ENCODE data around the gene TRPM3.
"Not testable (repeated sequence)": the region's sequence is repeated elsewhere in the genome, so short reads cannot be mapped to it uniquely, and the experiment has no call there.

Gene TRPM3

DNA sequence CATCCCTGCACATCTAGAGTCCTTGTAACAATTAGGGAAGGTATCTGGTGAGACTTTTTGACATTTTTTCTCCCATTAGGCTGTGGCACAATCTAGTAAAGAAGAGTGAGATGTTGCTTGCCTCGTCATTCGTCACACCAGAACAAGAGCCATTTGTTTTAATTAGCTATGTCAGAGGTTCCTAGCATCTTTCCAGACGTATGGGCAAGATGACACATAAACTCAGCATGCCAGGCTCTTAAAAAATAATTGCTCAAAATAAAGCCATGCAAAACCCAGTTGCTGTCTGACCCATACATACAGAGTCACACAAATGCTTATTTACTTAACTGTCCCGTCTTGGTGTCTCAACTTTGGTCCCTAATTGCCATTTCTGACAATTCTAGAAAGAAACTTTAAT lies 125.9 kb downstream of the TRPM3 start:
- DNase-seq (ENCODE audit: low spot score), result no peak

DNA sequence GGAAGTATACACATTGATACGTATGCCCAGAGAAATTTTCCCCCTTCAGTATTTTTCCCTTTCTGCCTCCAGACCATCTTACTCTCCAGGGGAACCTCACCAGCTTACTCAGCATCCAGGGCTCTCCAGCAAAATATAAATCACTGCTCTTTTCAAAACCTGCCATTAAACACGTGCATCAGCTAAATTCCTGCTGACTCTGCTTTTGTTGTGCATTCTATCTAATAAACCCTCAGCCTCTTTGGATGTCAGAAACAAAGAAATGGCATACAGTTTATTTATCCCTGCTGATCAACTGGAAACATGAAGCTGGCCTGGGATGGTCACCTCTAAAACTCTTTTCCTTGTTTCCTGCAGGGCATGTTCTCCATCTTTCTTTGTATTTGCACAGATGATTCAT lies 126.8 kb downstream of the TRPM3 start:
- DNase-seq (ENCODE audit: low spot score), result no peak

DNA sequence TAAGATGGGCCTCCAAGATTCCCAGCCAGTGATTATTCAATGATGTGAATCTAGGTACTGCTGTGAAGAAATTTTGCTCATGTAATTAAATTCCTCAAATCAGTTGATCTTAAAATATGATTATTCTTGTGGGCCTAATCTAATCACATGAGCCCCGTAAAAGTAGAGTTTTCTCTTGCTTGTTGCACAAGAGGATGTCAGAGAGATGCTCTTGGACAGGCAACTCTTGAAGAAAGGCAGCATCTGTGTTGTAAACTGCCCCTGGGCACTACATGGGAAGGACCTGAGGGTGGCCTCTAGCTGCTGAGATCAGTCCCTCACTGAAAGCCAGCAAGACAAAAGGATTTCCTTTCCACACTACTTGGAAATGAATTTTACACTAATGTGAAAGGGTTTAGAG lies 132.9 kb downstream of the TRPM3 start:
- DNase-seq (ENCODE audit: low spot score), result no peak

DNA sequence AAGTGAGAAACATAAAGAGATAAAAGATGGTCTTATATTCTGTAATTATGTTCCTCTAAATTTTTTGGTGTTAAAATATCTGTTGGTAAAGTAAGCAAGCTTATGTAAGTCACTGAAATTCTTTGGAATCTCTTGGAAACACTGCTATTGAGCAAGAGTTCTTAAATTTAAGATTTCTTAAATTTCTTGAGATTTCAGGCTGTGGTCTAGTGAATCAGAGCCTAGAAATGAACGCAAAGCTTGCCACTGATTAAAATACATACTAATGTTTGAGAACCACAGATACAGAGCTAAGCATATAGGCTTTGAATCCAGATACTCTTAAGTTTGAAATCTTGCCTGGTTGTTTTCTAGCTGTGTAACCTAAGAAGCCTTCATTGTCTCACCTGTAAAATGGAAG lies 133.4 kb downstream of the TRPM3 start:
- no peak for DNase-seq (ENCODE audit: low spot score)

DNA sequence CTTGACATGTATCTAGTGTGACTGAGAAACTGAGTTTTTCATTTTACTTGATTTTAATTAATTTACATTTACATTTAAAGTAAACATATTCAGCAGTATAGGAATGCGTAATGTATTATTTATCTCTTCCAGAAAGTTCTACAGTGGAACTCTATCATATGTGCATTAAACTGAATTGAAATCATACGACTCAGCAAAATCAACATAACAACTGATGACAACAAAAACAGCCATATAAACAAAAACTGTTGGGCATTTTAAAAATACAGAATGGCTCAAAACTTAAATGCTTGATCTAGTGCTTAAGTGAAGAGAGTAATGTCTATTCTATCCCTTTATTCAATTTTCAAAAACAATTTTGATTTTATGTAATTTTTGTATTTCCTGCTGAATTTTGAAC lies 134.4 kb downstream of the TRPM3 start:
- no peak for DNase-seq (ENCODE audit: low spot score)

DNA sequence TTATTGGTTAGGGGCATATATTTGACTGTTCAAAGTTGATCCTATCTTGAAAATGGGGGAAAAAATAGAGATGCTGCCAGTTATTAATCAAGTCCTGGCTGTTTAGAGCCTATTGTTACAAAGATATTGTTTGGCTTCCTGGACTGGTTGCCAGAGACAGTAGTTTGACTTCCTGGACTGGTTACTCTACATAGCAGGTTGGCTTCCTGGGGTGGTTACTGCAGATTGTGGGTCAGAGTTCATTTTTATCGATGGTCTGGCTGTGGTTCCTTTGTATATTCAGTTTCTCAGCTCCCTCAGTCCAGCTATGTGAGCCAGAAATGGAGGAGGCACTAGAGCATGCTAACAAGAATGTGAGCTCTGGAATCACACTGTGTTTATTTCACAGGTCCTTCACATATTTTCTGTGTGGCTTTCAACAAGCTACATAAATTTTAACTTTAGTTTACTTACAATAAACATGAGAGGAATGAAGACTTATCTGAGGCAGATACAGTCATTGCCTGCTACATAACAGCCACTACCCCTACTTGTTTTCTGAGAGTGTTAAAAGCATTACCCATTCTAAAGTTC lies 137.6 kb downstream of the TRPM3 start:
- no peak for DNase-seq (ENCODE audit: low spot score)

DNA sequence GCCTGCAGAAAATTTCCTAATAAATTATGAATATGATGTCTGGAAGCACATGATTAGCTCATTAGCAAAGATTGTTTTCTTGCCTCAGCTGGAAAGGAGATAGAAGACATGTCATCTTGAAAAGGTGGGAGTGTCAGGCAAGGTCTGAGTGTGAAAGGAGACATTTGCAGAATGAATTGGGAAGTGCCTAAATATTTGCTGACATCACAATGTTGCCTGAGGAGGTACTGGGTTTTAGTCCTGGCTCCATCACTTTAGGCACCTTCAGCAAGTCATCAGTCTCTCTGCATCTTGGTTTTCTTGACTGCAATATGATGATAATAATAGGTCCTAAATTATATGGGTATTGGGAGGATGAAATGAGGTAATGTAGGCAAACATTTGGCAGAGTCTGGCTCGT lies 140.1 kb downstream of the TRPM3 start:
- no peak for DNase-seq (ENCODE audit: low spot score)

DNA sequence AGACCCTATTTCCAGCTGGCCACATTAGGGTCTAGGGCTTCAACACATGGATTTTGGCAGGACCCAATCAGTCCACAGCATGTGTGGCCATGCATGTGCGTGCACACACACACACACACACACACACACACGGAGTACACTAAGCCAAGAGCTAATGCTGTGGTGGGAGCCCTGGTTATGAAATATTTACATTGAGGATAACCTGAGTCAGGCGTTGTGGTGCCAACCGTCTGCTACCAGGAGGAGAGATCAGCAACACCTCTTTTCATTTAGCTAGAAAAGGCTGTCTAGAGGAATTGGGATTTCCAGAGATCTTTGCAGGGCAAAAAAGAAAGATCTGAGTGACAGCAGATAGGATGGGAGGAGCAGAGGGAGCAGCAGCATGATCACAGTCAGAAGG lies 141.5 kb downstream of the TRPM3 start:
- no peak for DNase-seq (ENCODE audit: low spot score)

DNA sequence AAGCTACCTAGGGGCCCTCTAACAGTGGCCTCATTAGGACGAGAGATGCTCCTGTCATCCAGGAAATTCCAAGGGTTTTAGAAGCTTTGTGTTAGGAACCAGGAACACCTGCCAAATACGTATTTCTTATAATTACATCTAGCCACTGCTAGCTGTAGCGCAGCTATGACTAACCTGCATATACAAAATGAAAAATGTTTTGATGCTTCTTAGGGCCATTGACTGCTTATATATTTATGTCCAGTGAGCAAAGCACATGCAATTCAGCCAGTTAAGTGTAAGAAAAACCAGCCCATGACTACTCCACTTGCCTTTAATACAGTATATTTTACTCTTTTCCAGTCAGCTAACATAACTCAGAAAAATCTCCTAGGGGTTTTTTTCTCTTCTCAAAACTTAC lies 143.3 kb downstream of the TRPM3 start:
- DNase-seq (ENCODE audit: low spot score), result no peak

DNA sequence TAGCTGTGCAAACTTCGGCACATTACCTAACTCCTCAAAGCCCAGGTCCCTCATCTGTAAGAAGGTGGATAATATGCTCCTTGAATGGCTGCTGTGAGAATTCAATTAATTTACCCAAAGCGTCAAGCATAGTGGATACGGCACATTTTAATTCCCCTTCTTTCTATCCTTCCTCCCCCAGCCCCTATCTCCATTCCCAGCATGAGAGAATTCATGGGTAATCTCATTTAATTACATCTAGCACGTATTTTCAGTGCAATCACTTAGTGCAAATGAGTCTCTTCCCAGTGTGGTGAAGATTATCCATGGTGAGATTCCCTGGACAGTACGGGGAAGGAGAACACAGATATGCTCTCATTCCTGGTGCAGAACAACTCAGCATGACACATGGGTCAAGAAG lies 145.6 kb downstream of the TRPM3 start:
- no peak for DNase-seq (ENCODE audit: low spot score)

DNA sequence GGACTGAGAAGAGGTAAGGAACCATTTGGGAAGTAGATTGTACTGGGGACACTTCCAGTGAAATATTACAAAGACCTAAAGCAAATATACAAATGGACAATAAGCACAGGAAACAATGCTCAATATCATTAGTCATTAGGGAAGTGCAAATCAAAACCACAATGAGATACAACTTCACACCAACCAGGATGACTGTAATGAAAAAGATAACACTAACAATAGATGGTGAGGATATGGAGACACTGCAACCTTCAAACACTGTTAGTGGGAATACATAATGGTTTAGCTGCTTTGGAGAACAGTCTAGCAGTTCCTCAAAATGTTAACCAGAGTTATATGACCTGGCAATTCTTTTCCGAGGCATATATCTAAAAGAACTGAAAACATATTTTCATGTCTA lies 149.7 kb downstream of the TRPM3 start:
- no peak for DNase-seq (ENCODE audit: low spot score)

DNA sequence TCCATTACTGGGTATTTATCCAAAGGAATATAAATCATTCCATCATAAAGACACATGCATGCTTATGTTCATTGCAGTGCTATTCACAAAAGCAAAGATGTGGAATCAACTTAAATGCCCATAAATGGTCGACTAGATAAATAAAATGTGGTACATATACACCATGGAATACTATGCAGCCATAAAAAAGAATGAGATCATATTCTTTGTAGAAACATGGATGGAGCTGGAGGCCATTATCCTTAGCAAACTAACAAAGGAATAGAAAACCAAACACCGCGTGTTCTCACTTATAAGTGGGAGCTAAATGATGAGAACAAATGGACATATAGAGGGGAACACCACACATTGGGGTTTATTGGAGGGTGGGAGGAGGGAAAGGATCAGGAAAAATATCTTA lies 155.0 kb downstream of the TRPM3 start:
- not testable (repeated sequence) for DNase-seq (ENCODE audit: low spot score)

DNA sequence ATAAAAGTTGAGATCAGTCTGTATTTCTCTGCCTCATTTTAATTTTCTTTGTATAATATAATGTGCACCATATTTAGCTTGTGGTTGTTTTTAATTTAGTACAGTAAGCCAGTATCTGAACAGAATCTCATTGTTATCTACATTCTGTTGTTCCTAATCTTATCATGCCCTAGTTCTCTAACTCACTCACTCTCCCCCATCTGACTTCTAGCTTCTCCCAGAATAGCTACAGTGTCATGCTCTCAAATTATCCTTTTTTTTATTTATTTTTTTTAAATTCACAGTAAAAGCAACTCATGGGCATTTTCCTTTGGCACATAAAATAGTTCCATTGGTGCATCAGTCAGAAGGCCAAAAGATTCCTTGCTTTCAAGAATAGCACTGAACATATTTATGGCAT lies 156.6 kb downstream of the TRPM3 start:
- DNase-seq (ENCODE audit: low spot score), result no peak

DNA sequence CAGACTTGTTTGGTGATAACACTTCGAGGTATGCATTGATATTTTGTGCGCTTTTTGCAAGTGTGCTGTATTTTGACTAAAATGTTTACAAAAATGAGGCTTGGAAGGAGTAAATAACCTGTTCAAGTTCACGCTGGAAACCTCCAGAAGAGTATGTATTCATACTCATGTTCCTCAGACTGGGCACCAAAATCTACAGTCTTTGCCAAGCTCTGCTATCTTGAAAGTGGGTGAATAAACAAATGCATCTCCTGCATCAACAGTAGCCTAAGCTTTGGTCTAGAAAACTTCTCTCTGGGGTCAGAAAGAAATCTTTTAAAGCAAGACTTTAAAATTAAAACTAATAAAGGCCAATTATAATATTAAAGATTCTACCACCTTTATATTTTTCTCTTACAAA lies 157.9 kb downstream of the TRPM3 start:
- DNase-seq (ENCODE audit: low spot score), result no peak

DNA sequence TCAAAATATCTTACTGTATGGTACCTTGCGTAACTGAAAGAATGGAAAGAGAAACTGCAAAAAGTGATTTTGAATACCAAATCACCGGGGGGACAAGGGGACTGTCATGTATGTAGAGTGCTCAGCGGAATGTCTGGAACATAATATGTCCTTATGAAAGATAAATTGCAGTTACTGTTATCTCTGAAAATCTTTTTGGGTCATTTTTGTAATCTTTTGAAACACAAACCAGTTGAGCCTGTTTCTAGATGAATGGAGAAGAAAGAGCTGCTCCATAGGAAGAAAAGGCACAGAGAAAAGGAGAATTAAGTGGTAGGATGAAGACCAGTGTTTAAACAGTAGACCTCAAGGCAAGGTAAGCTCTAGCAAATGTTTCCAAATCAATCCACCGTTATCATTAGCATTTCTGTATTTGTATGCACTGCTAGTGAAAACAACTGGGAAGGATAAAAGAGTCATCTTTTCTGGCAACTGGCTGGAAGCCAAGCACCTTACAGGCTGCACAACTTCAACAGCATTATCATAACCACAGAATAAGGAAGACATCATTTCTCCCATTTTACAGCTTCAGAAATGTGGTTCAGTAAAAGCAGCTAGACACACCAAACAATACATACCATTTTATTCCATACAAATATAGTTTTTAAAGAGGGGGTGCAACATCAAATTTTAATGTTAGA lies 158.5 kb downstream of the TRPM3 start:
- no peak for DNase-seq (ENCODE audit: low spot score)

DNA sequence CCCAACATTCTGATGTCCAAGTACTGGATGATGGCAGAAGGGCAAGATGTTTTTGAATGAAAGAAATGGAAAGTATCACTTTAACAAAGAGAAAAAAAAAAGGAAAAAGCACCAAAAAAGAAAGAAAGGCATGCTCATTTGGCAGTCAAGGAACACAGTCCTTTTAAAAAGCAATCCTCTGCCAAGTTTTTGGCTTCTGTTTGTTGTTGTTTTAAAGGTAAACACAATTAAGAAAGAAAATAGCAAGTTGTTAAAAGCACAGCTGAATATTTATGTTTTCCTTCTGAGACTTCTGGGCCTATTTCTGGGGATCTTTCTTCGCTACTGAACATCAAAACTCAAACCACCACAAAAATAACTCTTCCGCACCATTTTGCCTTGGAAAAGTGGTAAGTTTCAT lies 162.1 kb downstream of the TRPM3 start:
- DNase-seq (ENCODE audit: low spot score), result no peak

DNA sequence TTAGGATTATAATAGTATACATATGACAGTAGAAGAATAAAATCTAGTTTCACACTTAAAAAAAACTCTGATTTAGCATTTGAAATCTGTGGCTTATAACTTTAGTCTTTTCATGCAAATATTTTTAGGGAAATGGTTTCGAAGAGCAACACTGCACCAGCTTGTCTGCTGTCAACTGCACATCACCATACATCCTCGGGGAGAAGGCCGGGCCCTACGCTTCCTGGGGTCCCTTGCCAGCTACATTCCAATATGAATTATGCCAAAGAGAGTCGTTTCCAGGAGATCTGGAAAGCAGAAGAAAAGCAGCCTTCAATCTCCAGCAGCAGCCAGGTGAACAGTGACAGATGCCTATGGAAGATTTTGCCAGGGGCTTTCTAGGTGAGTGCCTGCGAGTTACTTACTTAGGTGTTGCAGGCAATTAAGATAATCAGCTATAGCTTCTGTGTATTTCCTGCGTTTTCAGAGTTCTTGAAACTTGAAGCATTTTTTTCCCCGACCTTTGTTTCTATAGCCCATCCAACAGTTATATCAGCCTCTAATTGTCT lies 166.8 kb downstream of the TRPM3 start:
- no peak for DNase-seq (ENCODE audit: low spot score)

DNA sequence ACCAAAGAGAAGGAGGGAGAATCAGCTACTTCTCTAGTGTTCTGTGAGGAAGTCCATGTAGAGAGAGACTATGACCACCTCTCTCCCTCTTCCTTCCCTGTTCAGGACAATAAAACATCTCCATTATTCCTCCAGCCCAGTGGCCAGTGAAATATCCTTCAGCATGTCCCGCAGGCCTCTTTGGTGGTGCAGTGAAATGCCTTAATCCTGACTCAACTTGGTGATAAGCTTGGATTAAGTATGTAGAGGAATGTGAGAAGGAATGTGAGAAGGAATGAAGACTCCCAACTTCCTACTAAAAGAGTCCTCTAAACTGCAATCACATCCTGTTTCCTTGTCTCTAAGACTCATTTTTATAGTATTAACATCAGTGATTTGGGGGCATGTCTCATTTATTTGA lies 167.3 kb downstream of the TRPM3 start:
- DNase-seq (ENCODE audit: low spot score), result no peak

DNA sequence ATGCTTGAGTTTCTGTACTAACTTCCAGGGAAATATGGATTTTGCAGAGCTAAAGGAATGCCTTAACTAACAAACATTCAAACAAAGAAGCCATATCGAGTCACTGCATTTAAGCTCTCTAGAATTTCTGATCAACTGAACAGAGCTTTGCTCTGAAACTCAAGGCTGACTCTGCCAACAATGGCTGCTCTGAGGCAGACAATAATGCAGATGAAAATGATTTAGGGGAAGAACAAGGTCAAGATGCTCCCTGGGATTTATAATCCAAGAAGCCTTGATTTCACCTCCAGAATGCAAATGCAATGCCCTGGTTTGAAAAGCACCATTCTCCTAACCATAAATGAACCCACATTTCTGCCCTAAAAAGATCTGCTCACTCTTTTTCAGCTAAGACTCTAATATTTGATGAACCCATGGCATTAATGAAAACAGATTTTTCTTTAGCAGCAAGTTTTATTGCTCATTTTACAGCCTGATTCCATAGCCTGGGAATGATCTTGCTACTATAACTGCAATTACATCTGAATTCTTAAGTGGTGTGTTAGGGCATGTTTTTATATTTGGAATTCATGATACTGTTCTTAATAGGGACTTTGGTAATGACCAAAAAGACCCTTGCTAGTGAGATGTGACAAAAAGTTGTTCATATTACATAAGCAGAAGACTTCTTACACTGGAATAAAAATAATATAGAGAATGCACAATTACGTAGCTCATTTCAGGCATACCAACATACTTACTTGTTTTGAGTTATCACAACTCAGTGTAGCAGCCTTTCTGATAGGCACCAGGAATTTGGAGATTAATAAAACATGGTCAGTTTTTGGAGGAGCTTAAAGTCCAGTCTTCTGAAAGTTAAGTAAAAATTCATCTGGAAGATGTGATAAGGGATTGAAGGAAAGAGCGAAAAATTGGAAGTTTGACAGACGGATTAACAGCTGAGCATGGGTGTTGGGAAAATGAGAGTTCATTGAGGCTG lies 169.4 kb downstream of the TRPM3 start:
- DNase-seq (ENCODE audit: low spot score), result no peak

DNA sequence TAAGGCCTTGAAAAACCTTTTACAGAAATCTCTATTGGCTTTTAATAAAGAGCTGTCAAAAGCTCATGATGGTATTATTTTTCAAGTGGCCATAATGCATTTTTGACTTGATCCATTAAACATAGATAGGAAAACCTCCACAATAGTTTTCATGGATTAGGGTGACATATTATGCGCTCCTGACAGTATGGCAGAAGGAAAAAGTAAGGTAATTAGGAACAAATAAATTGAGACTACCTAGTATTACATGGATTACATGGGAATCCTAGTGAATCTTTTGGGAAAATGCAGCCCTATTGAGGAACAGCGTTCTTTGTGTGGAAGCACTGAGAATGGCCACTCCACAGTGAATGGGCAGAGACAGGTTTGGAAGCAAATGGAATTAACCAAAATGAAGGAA lies 171.2 kb downstream of the TRPM3 start:
- no peak for DNase-seq (ENCODE audit: low spot score)

DNA sequence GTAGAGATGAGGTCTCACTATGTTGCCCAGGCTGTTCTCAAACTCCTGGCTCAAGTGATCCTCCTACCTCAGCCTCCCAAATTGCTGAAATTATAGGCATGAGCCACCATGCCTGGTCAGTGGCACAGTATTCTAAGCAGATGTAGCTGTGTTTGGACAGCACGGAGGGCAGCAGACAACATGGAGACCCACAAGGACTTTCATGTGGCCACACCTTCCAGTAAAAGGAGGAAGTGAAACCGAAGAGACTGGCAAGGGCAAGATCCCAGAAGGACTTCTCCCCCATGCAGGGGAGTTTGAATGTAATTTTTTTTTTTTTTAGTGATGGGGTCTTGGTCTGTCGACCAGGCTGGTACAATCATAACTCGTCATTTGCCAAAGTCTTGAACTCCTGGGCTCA lies 172.2 kb downstream of the TRPM3 start:
- no peak for DNase-seq (ENCODE audit: low spot score)

DNA sequence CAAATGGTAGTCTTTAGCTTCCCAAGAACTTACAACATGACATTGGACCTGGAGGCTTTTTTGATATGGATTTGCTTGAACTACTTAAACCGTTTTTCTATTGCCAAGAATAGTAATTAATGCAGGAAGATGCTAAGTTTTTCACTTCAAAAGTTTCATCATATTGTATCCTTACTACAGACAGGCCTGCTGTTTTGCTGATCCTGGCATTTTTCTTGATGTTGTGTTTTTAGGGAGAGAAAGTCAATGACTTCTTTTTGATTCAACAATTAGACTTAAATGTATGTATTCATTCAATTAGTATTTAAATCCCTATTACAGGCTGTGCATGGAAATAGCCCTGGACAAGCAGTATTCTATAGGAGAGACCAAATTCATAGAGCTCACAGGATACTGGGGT lies 172.7 kb downstream of the TRPM3 start:
- no peak for DNase-seq (ENCODE audit: low spot score)

DNA sequence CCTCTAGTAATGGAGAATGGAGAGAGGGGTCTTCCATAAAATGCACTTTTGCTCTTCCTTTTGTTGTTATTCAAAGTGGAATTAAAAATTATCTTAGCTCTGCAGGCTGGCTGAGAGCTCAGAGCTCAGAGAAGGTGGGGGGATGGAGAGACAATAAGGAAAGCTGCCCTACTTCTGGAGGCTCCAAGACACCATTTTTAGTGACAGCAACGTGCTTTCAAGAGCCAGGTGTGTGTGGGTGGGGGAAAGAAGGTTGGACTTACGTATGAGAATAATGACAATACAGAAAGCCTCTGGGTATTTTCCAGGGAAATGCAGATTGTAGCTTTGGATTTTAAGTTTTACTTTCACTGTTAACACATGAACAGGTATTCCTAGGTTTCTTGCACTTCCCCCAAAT lies 173.9 kb downstream of the TRPM3 start:
- DNase-seq (ENCODE audit: low spot score), result no peak

Measured in HuH-7.5 (cell line).